ENCODE data around the gene RASAL2. TPM values are rescaled to one million over a fixed set of nuclear protein-coding genes. Genes with fewer than 3 reads are reported as not detected.
A peak's percentile ranks its signal among the peaks of the same experiment; 100 is the strongest.

The RASAL2 gene
- total RNA-seq, 1 experiment from 2014 or later: 56.9 TPM

- no peak for TF ChIP-seq CTCF (IDR thresholded peaks at IDR 0.05; ENCODE audit: unreplicated experiment)
- ChIA-PET POLR2A (interaction anchor here (0.6 to 2.6 kb wide), 8 partner anchors 11 to 218 kb away, joined by 3 to 18 read pairs (median 3); partner anchors contain the start of gene RASAL2), CTCF (interaction anchor here (0.6 to 3.6 kb wide), 9 partner anchors 9 to 331 kb away, joined by 3 to 32 read pairs (median 5); no protein-coding TSS in a partner anchor)
- peaks cover 10% of the 10 kb centered on the region for H3K36me3 Mint-ChIP-seq (ENCODE audit: insufficient read depth, unreplicated experiment)
- no peaks in the 10 kb centered on the region for H3K9me3 Mint-ChIP-seq (ENCODE audit: unreplicated experiment)
- no TSS peak for BruUV-seq (replicated peaks)
- no peaks in the 10 kb centered on the region for H3K27me3 Mint-ChIP-seq (ENCODE audit: insufficient read depth, unreplicated experiment)
- peak overlapping the region; percentile 78 for H3K27ac Mint-ChIP-seq (ENCODE audit: low read depth, unreplicated experiment)
- intact Hi-C loops (cut with micrococcal nuclease): loop anchor here (2.0 kb wide), 1 partner anchor 14 kb away; no protein-coding TSS in a partner anchor
- peaks cover 44% of the 10 kb centered on the region for H3K4me1 Mint-ChIP-seq (ENCODE audit: insufficient read depth, unreplicated experiment)
- H3K4me3 Mint-ChIP-seq (ENCODE audit: unreplicated experiment): no peak overlapping the region
- no peak for DNase-seq (ENCODE audit: unreplicated experiment)
These were observed 185.2 kb downstream of the RASAL2 start for GRCh38 chr1:178278916-178279686.

GRCh38 chr1:178282949-178283367, 189.1 kb downstream of the RASAL2 start:
- TF ChIP-seq CTCF (IDR thresholded peaks at IDR 0.05; ENCODE audit: unreplicated experiment): peak; percentile 77
- CTCF ChIA-PET: interaction anchor here (0.6 to 7.9 kb wide), 50 partner anchors 9 to 1386 kb away, joined by 3 to 171 read pairs (median 4); partner anchors contain the start of gene RASAL2

GRCh38 chr1:178283409-178283808, 189.5 kb downstream of the RASAL2 start:
- no peak for TF ChIP-seq CTCF (IDR thresholded peaks at IDR 0.05; ENCODE audit: unreplicated experiment)
- intact Hi-C loops (cut with micrococcal nuclease): loop anchor here (1.0 to 5.0 kb wide), 7 partner anchors 45 to 1386 kb away; no protein-coding TSS in a partner anchor
- H3K27me3 Mint-ChIP-seq (ENCODE audit: insufficient read depth, unreplicated experiment): no peaks in the 10 kb centered on the region
- no peak overlapping the region for H3K4me3 Mint-ChIP-seq (ENCODE audit: unreplicated experiment)
- H3K36me3 Mint-ChIP-seq (ENCODE audit: insufficient read depth, unreplicated experiment): peaks cover 18% of the 10 kb centered on the region
- peak overlapping the region; percentile 28 for H3K27ac Mint-ChIP-seq (ENCODE audit: low read depth, unreplicated experiment)
- H3K9me3 Mint-ChIP-seq (ENCODE audit: unreplicated experiment): no peaks in the 10 kb centered on the region
- ChIA-PET POLR2A (interaction anchor here (0.5 to 2.1 kb wide), 12 partner anchors 10 to 335 kb away, joined by 3 to 14 read pairs (median 3); partner anchors contain the start of gene RASAL2), CTCF (interaction anchor here (0.5 to 7.9 kb wide), 40 partner anchors 8 to 1387 kb away, joined by 3 to 171 read pairs (median 5); partner anchors contain the start of gene RASAL2)
- peak; percentile 93 for DNase-seq (ENCODE audit: unreplicated experiment)
- peaks cover 33% of the 10 kb centered on the region for H3K4me1 Mint-ChIP-seq (ENCODE audit: insufficient read depth, unreplicated experiment)
- BruUV-seq (replicated peaks): no TSS peak

More at GRCh38 chr1:178282949-178283367, 189.1 kb downstream of the RASAL2 start:
- Mint-ChIP-seq H3K27me3 (ENCODE audit: insufficient read depth, unreplicated experiment) (no peaks in the 10 kb centered on the region), H3K27ac (ENCODE audit: low read depth, unreplicated experiment) (peak overlapping the region; percentile 28), H3K9me3 (ENCODE audit: unreplicated experiment) (no peaks in the 10 kb centered on the region), H3K36me3 (ENCODE audit: insufficient read depth, unreplicated experiment) (peaks cover 18% of the 10 kb centered on the region), H3K4me3 (ENCODE audit: unreplicated experiment) (no peak overlapping the region), H3K4me1 (ENCODE audit: insufficient read depth, unreplicated experiment) (peaks cover 38% of the 10 kb centered on the region)
- DNase-seq (ENCODE audit: unreplicated experiment): peak; percentile 85
- no TSS peak for BruUV-seq (replicated peaks)
- intact Hi-C loops (cut with micrococcal nuclease): loop anchor here (1.0 to 5.0 kb wide), 7 partner anchors 44 to 1386 kb away; no protein-coding TSS in a partner anchor
- POLR2A ChIA-PET: interaction anchor here (0.5 to 2.1 kb wide), 13 partner anchors 9 to 335 kb away, joined by 3 to 14 read pairs (median 3); partner anchors contain the start of gene RASAL2

GRCh38 chr1:178284058-178284457, 190.2 kb downstream of the RASAL2 start:
- TSS peak; percentile 18 for BruUV-seq (replicated peaks)
- Mint-ChIP-seq H3K27me3 (ENCODE audit: insufficient read depth, unreplicated experiment) (no peaks in the 10 kb centered on the region), H3K9me3 (ENCODE audit: unreplicated experiment) (no peaks in the 10 kb centered on the region), H3K27ac (ENCODE audit: low read depth, unreplicated experiment) (peak overlapping the region; percentile 28), H3K4me3 (ENCODE audit: unreplicated experiment) (no peak overlapping the region), H3K4me1 (ENCODE audit: insufficient read depth, unreplicated experiment) (peaks cover 27% of the 10 kb centered on the region), H3K36me3 (ENCODE audit: insufficient read depth, unreplicated experiment) (peaks cover 18% of the 10 kb centered on the region)
- intact Hi-C loops (cut with micrococcal nuclease): loop anchor here (5.0 kb wide), 1 partner anchor 1387 kb away; no protein-coding TSS in a partner anchor
- no peak for TF ChIP-seq CTCF (IDR thresholded peaks at IDR 0.05; ENCODE audit: unreplicated experiment)
- no peak for DNase-seq (ENCODE audit: unreplicated experiment)
- ChIA-PET CTCF (interaction anchor here (0.5 to 7.9 kb wide), 16 partner anchors 10 to 676 kb away, joined by 3 to 171 read pairs (median 12); partner anchors contain the start of gene RASAL2), POLR2A (interaction anchor here (0.6 to 1.4 kb wide), 3 partner anchors 68 to 755 kb away, joined by 3 to 5 read pairs (median 3); no protein-coding TSS in a partner anchor)

Data from MCF 10A (cell line).